H1 (cell line): ENCODE measurements around the gene SPSB1. TPM values are rescaled to one million over a fixed set of nuclear protein-coding genes. Genes with fewer than 3 reads are reported as not detected.

Experiments
- CTCF ChIA-PET: fragments of 300-600 bp; sonication (Branson Sonifier 250); formaldehyde crosslinking; loops from one replicate; lab custom pipeline; 2021; ENCODE audit not compliant: partially characterized antibody; lab: Charles Lee
- POLR2A ChIA-PET: fragments of 300-600 bp; sonication (Branson Sonifier 250); formaldehyde crosslinking; loops from one replicate; lab custom pipeline; 2021; ENCODE audit warnings: inconsistent platforms; ENCODE audit not compliant: partially characterized antibody; lab: Charles Lee
- DNase-seq, 2 experiments: peaks; one replicate each; pipeline versions ENCODE4 v3.0.0 to v3.0.0-alpha.2; 2010 to 2022; ENCODE audit warnings: low spot score in 2 of 2, low read depth in 1 of 2, mixed read lengths in 1 of 2
- FAIRE-seq: peaks from 2 replicates; lab custom pipeline; 2011; peaks lifted over from hg19 to GRCh38; lab: Jason Lieb, UNC
- H2AFZ ChIP-seq: 2 replicates; pipeline ENCODE4 v1.8.1; 2012; ENCODE audit warnings: low read length, inconsistent platforms
- H2AK5ac ChIP-seq: 2 replicates; pipeline ENCODE4 v1.6.1; 2013; ENCODE audit warnings: low read depth, low read length
- H2BK120ac ChIP-seq: replicated peaks from 2 replicates; pipeline ENCODE3; 2013; ENCODE audit warnings: low read depth, low read length, inconsistent platforms
- H2BK12ac ChIP-seq: 2 replicates; pipeline ENCODE4 v1.6.1; 2013; ENCODE audit warnings: low read depth, low read length
- H2BK15ac ChIP-seq: 2 replicates; pipeline ENCODE4 v1.6.1; 2013; ENCODE audit warnings: low read length
- H2BK20ac ChIP-seq: 2 replicates; pipeline ENCODE4 v1.6.1; 2013; ENCODE audit warnings: low read length
- H2BK5ac ChIP-seq: 2 replicates; pipeline ENCODE4 v1.6.1; 2013; ENCODE audit warnings: low read depth, low read length
- H3K14ac ChIP-seq: 2 replicates; pipeline ENCODE4 v1.6.1; 2013; ENCODE audit warnings: inconsistent platforms; ENCODE audit not compliant: insufficient read length
- H3K18ac ChIP-seq: 2 replicates; pipeline ENCODE4 v1.6.1; 2013; ENCODE audit warnings: low read length; ENCODE audit errors: extremely low read depth
- H3K23ac ChIP-seq: 2 replicates; pipeline ENCODE4 v1.6.1; 2013; ENCODE audit warnings: inconsistent platforms; ENCODE audit not compliant: insufficient read length
- H3K23me2 ChIP-seq: 2 replicates; pipeline ENCODE4 v1.6.1; 2013; ENCODE audit warnings: low read depth, low read length
- H3K27ac ChIP-seq: 2 replicates; pipeline ENCODE4 v1.6.1; 2011; ENCODE audit warnings: low read depth, low read length, inconsistent platforms
- H3K27me3 ChIP-seq, 4 experiments: replicated peaks in 1 of 4; 1 replicate in 1 of 4; 2 replicates in 3 of 4; pipeline versions ENCODE4 v1.6.1 to v1.8.1; 2011 to 2013; ENCODE audit warnings: low read length in 3 of 4, mild to moderate bottlenecking in 3 of 4, inconsistent platforms in 2 of 4, mixed read lengths in 2 of 4, moderate library complexity in 1 of 4; ENCODE audit not compliant: control insufficient read depth in 3 of 4, insufficient read depth in 3 of 4; ENCODE audit errors: extremely low read depth in 1 of 4
- H3K36me3 ChIP-seq, 4 experiments: 2 replicates each; pipeline versions ENCODE4 v1.6.1 to v1.8.1; 2011 to 2013; ENCODE audit warnings: mild to moderate bottlenecking in 4 of 4, low read length in 3 of 4, moderate library complexity in 2 of 4, control low read depth in 1 of 4, inconsistent platforms in 1 of 4; ENCODE audit not compliant: insufficient read depth in 4 of 4, control insufficient read depth in 2 of 4
- H3K4ac ChIP-seq: replicated peaks from 2 replicates; pipeline ENCODE3; 2013; ENCODE audit warnings: low read length, low read depth, mixed read lengths, inconsistent platforms; ENCODE audit not compliant: insufficient read length
- H3K4me1 ChIP-seq, 4 experiments: replicated peaks in 1 of 4; 1 replicate in 1 of 4; 2 replicates in 3 of 4; pipeline versions ENCODE4 v1.6.1 to v1.8.1; 2011 to 2013; ENCODE audit warnings: low read length in 3 of 4, inconsistent platforms in 2 of 4, mixed read lengths in 1 of 4; ENCODE audit not compliant: insufficient read depth in 4 of 4, control insufficient read depth in 3 of 4
- H3K4me2 ChIP-seq, 2 experiments: 2 replicates each; pipeline versions ENCODE4 v1.6.1 to v1.8.1; 2011 to 2013; ENCODE audit warnings: low read depth in 2 of 2, low read length in 2 of 2, control low read depth in 1 of 2, inconsistent platforms in 1 of 2, mild to moderate bottlenecking in 1 of 2; ENCODE audit not compliant: insufficient read depth in 1 of 2
- H3K4me3 ChIP-seq, 4 experiments: fragments of 200-600, 300-600 bp in 1 of 4; sonication (generic), shearing (Covaris generic), sonication (Bioruptor Twin) in 1 of 4; 2 replicates each; pipeline versions ENCODE4 v1.5.1 to v1.8.1; 2011 to 2016; ENCODE audit warnings: low read length in 4 of 4, low read depth in 3 of 4, control low read depth in 2 of 4, inconsistent platforms in 2 of 4, mild to moderate bottlenecking in 2 of 4, mixed read lengths in 1 of 4, moderate library complexity in 1 of 4; ENCODE audit not compliant: insufficient read depth in 2 of 4; ENCODE audit errors: extremely low read depth in 1 of 4
- H3K56ac ChIP-seq: replicated peaks from 2 replicates; pipeline ENCODE3; 2013; ENCODE audit warnings: low read depth, mild to moderate bottlenecking, mixed read lengths, low read length, inconsistent platforms; ENCODE audit not compliant: insufficient read length
- H3K79me1 ChIP-seq: 2 replicates; pipeline ENCODE4 v1.6.1; 2013; ENCODE audit warnings: low read depth, low read length, control low read depth
- H3K79me2 ChIP-seq, 2 experiments: 2 replicates each; pipeline versions ENCODE4 v1.6.1 to v1.8.1; 2012 to 2013; ENCODE audit warnings: low read length in 2 of 2, mild to moderate bottlenecking in 2 of 2, inconsistent platforms in 1 of 2; ENCODE audit not compliant: insufficient read depth in 2 of 2, control insufficient read depth in 1 of 2
- H3K9ac ChIP-seq, 4 experiments: replicated peaks in 1 of 4; 1 replicate in 1 of 4; 2 replicates in 3 of 4; pipeline versions ENCODE4 v1.6.1 to v1.8.1; 2011 to 2013; ENCODE audit warnings: low read depth in 3 of 4, low read length in 3 of 4, control low read depth in 2 of 4, mild to moderate bottlenecking in 2 of 4, moderate library complexity in 2 of 4, inconsistent platforms in 1 of 4; ENCODE audit errors: extremely low read depth in 1 of 4
- H3K9me3 ChIP-seq, 2 experiments: 2 replicates each; pipeline versions ENCODE4 v1.6.1 to v1.8.1; 2012 to 2013; ENCODE audit warnings: mild to moderate bottlenecking in 2 of 2, moderate library complexity in 2 of 2, control low read depth in 1 of 2, inconsistent platforms in 1 of 2, low read depth in 1 of 2, low read length in 1 of 2, mixed read lengths in 1 of 2; ENCODE audit not compliant: insufficient read depth in 2 of 2
- H4K20me1 ChIP-seq, 2 experiments: replicated peaks in 1 of 2; 2 replicates each; pipeline versions ENCODE3 to v1.8.1; 2011 to 2013; ENCODE audit warnings: inconsistent platforms in 2 of 2, low read length in 2 of 2, mild to moderate bottlenecking in 1 of 2; ENCODE audit not compliant: insufficient read depth in 2 of 2, control insufficient read depth in 1 of 2
- H4K5ac ChIP-seq: 2 replicates; pipeline ENCODE4 v1.6.1; 2013; ENCODE audit warnings: low read length, low read depth, mixed read lengths, inconsistent platforms; ENCODE audit not compliant: insufficient read length
- H4K8ac ChIP-seq: 2 replicates; pipeline ENCODE4 v1.8.0; 2013; ENCODE audit warnings: mild to moderate bottlenecking, moderate library complexity, low read length, inconsistent platforms; ENCODE audit not compliant: insufficient read depth; ENCODE audit errors: extremely low read depth
- H4K91ac ChIP-seq: replicated peaks from 2 replicates; pipeline ENCODE3; 2013; ENCODE audit warnings: low read length, mixed read lengths, inconsistent platforms; ENCODE audit not compliant: insufficient read length
- ASH2L ChIP-seq: fragments of 200-600, 300-600 bp; sonication (generic); IDR thresholded peaks from one replicate; pipeline ENCODE4 v1.7.1; 2017; ENCODE audit warnings: low read length
- CBX8 ChIP-seq: fragments of 300-800, 300-1000 bp; sonication (generic); IDR thresholded peaks from 2 replicates; pipeline ENCODE4 v1.7.1; 2016; ENCODE audit warnings: low read depth, low read length, borderline replicate concordance
- FOSL1 ChIP-seq: IDR thresholded peaks from 2 replicates; pipeline ENCODE4 v1.6.1; 2011; ENCODE audit warnings: mild to moderate bottlenecking, low read depth, low read length, moderate library complexity; ENCODE audit not compliant: insufficient read depth
- GABPA ChIP-seq: IDR thresholded peaks from 2 replicates; pipeline ENCODE4 v1.6.1; 2011; ENCODE audit warnings: mild to moderate bottlenecking, low read length, moderate library complexity, borderline replicate concordance; ENCODE audit not compliant: insufficient read depth
- GTF2F1 ChIP-seq: IDR thresholded peaks from 2 replicates; pipeline ENCODE4 v1.6.1; 2012; ENCODE audit warnings: low read depth, low read length, improper control_type of control experiment, borderline replicate concordance
- KDM1A ChIP-seq: fragments of 200-600, 300-600 bp; sonication (generic); IDR thresholded peaks from 2 replicates; pipeline ENCODE4 v1.7.1; 2016; ENCODE audit warnings: mild to moderate bottlenecking, low read length, borderline replicate concordance
- MAFK ChIP-seq: IDR thresholded peaks from 2 replicates; pipeline ENCODE4 v1.6.1; 2012; ENCODE audit warnings: low read depth, mild to moderate bottlenecking, improper control_type of control experiment, low read length
- NRF1 ChIP-seq: IDR thresholded peaks from 2 replicates; pipeline ENCODE4 v1.6.1; 2011; ENCODE audit warnings: mild to moderate bottlenecking, low read depth, low read length, improper control_type of control experiment
- POLR2AphosphoS5 ChIP-seq: IDR thresholded peaks from 2 replicates; pipeline ENCODE4 v1.6.1; 2011; ENCODE audit warnings: low read depth, low read length
- SP1 ChIP-seq: IDR thresholded peaks from 2 replicates; pipeline ENCODE4 v1.6.1; 2011; ENCODE audit warnings: low read depth, low read length
- SRF ChIP-seq: IDR thresholded peaks from 2 replicates; pipeline ENCODE4 v1.6.1; 2011; ENCODE audit warnings: mild to moderate bottlenecking, low read depth, low read length, moderate library complexity
- YY1 ChIP-seq: IDR thresholded peaks from 2 replicates; pipeline ENCODE4 v1.6.1; 2011; ENCODE audit warnings: low read depth, mild to moderate bottlenecking, low read length
- WGBS, 2 experiments: shearing (Covaris generic) in 1 of 2; methylation state at CpG; one replicate each; pipeline versions ENCODE4 v1.1.6 to v1.1.7; 2013 to 2015; ENCODE audit warnings: low lambda C conversion rate in 2 of 2, mixed read lengths in 2 of 2, inconsistent platforms in 1 of 2, low coverage in 1 of 2, missing lambda C conversion rate in 1 of 2; ENCODE audit not compliant: insufficient replicate concordance in 2 of 2, insufficient coverage in 1 of 2, insufficient read length in 1 of 2; ENCODE audit errors: extremely low coverage in 1 of 2, missing lambda C conversion rate in 1 of 2; 5-methylcytosine and 5-hydroxymethylcytosine counted together
- polyA plus RNA-seq, 7 experiments: library from polyadenylated mRNA; depleted of rRNA in 3 of 7; stranded (reverse) in 5 of 7; unstranded in 2 of 7; fragments of >200 nt in 5 of 7; fragments of 200-250 nt in 2 of 7; gene quantifications; 1 replicate in 5 of 7; 2 replicates in 1 of 7; 4 replicates in 1 of 7; pipeline versions ENCODE4 v1.2.1 to v1.2.3, GENCODE V29; 2011 to 2013; ENCODE audit warnings: missing spikeins in 2 of 7, mixed read lengths in 2 of 7
- total RNA-seq: library from RNA; stranded (reverse); fragmentation: NEBNext Ultra II Directional; extraction: Animal tissue kit (Norgen Biotek cat#: 25700); gene quantifications from 2 replicates; pipeline ENCODE4 v1.2.1, GENCODE V29; 2021

Gene SPSB1
- total and polyA plus RNA-seq, 2 of the 8 experiments (the other 6 are each of a cell fraction or from before 2014, with no cell fraction given) = 5.3 to 6.4 TPM

DNA sequence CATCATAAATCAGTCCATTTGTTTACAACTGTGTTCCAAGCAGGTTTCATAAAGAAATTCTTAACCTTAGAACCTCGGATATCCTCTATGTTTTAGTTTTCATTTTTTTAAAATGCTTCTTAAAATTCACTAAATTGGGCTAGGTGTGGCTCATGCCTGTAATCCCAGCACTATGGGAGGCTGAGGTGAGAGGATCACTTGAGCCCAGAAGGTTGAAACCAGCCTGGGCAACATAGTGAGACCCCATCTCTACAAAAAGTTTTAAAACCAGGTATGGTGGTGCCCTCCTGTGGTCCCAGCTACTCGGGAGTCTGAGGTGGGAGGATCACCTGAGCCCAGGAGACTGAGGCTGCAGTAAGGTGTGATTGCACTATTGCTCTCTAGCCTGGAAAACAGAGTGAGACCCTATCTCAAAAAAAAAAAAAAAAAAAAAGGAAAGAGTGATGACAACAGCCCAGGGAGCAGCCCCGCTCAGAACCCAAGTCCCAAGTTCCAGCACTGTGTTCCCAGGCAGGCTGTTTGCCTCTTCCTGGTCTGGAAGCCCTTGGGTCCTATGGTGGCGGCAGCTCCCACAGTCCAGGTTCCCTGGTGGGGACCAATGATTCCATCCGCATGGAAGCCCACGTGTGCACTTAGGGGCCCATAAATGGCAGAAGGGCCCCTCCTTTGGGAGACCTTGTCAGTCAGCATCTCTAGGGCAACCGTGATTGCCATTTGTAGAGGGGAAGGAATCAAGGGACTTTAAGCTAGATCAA lies 24.7 kb upstream of the SPSB1 start:
- Histone ChIP-seq H3K18ac (no peak overlapping the region), H2BK12ac (no peak overlapping the region), H2BK120ac (no peak overlapping the region), H2BK20ac (no peak overlapping the region), H3K56ac (no peak overlapping the region), H3K9ac (no peak overlapping the region), H3K4me1 (peaks cover 0 to 4% (median 1%) of the 10 kb centered on the region in 4 experiments; a peak in 5 of 7 replicates), H2AFZ (no peak overlapping the region), H3K23ac (no peak overlapping the region), H3K27ac (no peak overlapping the region), H4K5ac (no peak overlapping the region), H4K8ac (no peak overlapping the region), H2AK5ac (no peak overlapping the region), H3K27me3 (no peaks in the 10 kb centered on the region; a peak in 1 of 7 replicates), H3K4me2 (no peak overlapping the region), H3K14ac (no peak overlapping the region), H3K4ac (no peak overlapping the region), H2BK15ac (no peak overlapping the region), H4K91ac (no peak overlapping the region), H3K23me2 (no peaks in the 10 kb centered on the region), H4K20me1 (no peaks in the 10 kb centered on the region), H3K79me2 (no peaks in the 10 kb centered on the region), H3K79me1 (no peaks in the 10 kb centered on the region), H3K36me3 (no peaks in the 10 kb centered on the region), H3K4me3 (no peak overlapping the region), H3K9me3 (no peaks in the 10 kb centered on the region), H2BK5ac (no peak overlapping the region)
- ChIA-PET POLR2A (interaction anchor here (1.5 to 1.7 kb wide), 2 partner anchors 11 to 34 kb away, joined by 3 to 4 read pairs; partner anchors contain the start of gene H6PD), CTCF (interaction anchor here (0.7 to 13.7 kb wide), 24 partner anchors 8 to 324 kb away, joined by 3 to 118 read pairs (median 4); no protein-coding TSS in a partner anchor)
- DNase-seq = no peak
- WGBS, 2 experiments = 86% methylated on average over 7 of the region's 7 CpGs; no CpG with 5 or more reads in 1 of the 2 experiments
- no peak for FAIRE-seq
- TF ChIP-seq GABPA (no peak), KDM1A (no peak), CBX8 (no peak), YY1 (no peak), ASH2L (no peak), GTF2F1 (no peak), FOSL1 (no peak), SRF (no peak), MAFK (no peak), NRF1 (no peak), POLR2AphosphoS5 (no peak), SP1 (no peak)
